K562 (cell line): ENCODE data around the gene IL1RL2. TPM values are rescaled to one million over a fixed set of nuclear protein-coding genes. Genes with fewer than 3 reads are reported as not detected.

Source experiments
- ATAC-seq: fragments of 200-7000 bp; cut with Tn5 transposase; 3 replicates; pipeline ENCODE4 v1.9.1; 2020; ENCODE audit warnings: moderate library complexity
- BruUV-seq: library from RNA; stranded (reverse); fragments of 400-500 nt; replicated peaks from 2 replicates; lab custom pipeline; 2021; lab: Mats Ljungman, UMichigan
- CTCF ChIA-PET: fragments of 300-600 bp; formaldehyde crosslinking; extraction: SDS; loops from one replicate; lab custom pipeline; 2021; ENCODE audit warnings: low intra/inter-chr PET ratio; lab: Yijun Ruan, JAX
- POLR2A ChIA-PET: fragments of 300-600, 350-650 bp; sonication (Branson Sonifier 250); formaldehyde crosslinking; extraction: SDS; loops from one replicate; lab custom pipeline; 2021; ENCODE audit warnings: antibody characterized with exemption, inconsistent platforms; lab: Yijun Ruan, JAX
- DNase-seq, 4 experiments: peaks; one replicate each; pipeline versions ENCODE4 v3.0.0 to v3.0.0-alpha.2; 2011 to 2018; ENCODE audit warnings: low spot score in 3 of 4, mixed read lengths in 3 of 4; ENCODE audit errors: extremely low read depth in 1 of 4
- FAIRE-seq: peaks from 2 replicates; lab custom pipeline; 2011; peaks lifted over from hg19 to GRCh38; lab: Jason Lieb, UNC
- H2AFZ ChIP-seq: 2 replicates; pipeline ENCODE4 v1.6.0; 2011; ENCODE audit warnings: low read depth, low read length, control low read depth, inconsistent platforms
- H3K27ac ChIP-seq: fragments of 200-600 bp; 3 replicates; pipeline ENCODE4 v1.8.0; 2011; ENCODE audit warnings: low read depth, mild to moderate bottlenecking, control low read depth, inconsistent platforms, low read length, moderate library complexity, mixed read lengths; ENCODE audit errors: extremely low read depth
- H3K27me3 ChIP-seq, 2 experiments: fragments of 300-600 bp in 1 of 2; 2 replicates in 1 of 2; 3 replicates in 1 of 2; pipeline versions ENCODE4 v1.6.0 to v1.8.0; 2011; ENCODE audit warnings: inconsistent platforms in 2 of 2, low read length in 2 of 2, mild to moderate bottlenecking in 1 of 2, mixed read lengths in 1 of 2, moderate library complexity in 1 of 2; ENCODE audit not compliant: control insufficient read depth in 2 of 2, insufficient read depth in 2 of 2
- H3K36me3 ChIP-seq: fragments of 300-600 bp; 3 replicates; pipeline ENCODE4 v1.8.0; 2011; ENCODE audit warnings: mild to moderate bottlenecking, low read length, inconsistent platforms; ENCODE audit not compliant: control insufficient read depth, insufficient read depth
- H3K4me1 ChIP-seq, 2 experiments: fragments of 200-600 bp in 1 of 2; replicated peaks in 1 of 2; 2 replicates in 1 of 2; 3 replicates in 1 of 2; pipeline versions ENCODE4 v1.5.1 to v1.8.0; 2011; ENCODE audit warnings: inconsistent platforms in 2 of 2, low read length in 2 of 2, mild to moderate bottlenecking in 1 of 2, mixed read lengths in 1 of 2, moderate library complexity in 1 of 2; ENCODE audit not compliant: control insufficient read depth in 2 of 2, insufficient read depth in 2 of 2
- H3K4me2 ChIP-seq: 2 replicates; pipeline ENCODE4 v1.6.1; 2011; ENCODE audit warnings: low read length, control low read depth, inconsistent platforms, mixed read lengths; ENCODE audit not compliant: insufficient read depth
- H3K4me3 ChIP-seq: fragments of 200-600 bp; sonication (generic), shearing (Covaris generic); 2 replicates; pipeline ENCODE4 v1.5.1; 2016; ENCODE audit warnings: control low read depth, inconsistent platforms
- H3K79me2 ChIP-seq: fragments of 200-600 bp; 3 replicates; pipeline ENCODE4 v1.8.0; 2011; ENCODE audit warnings: low read length, inconsistent platforms; ENCODE audit not compliant: control insufficient read depth, insufficient read depth
- H3K9ac ChIP-seq, 2 experiments: 2 replicates each; pipeline versions ENCODE4 v1.6.0 to v1.6.1; 2011; ENCODE audit warnings: low read depth in 2 of 2, low read length in 2 of 2, control low read depth in 1 of 2, inconsistent platforms in 1 of 2, mild to moderate bottlenecking in 1 of 2, mixed read lengths in 1 of 2; ENCODE audit not compliant: insufficient read depth in 1 of 2
- H3K9me1 ChIP-seq: one replicate; pipeline ENCODE4 v1.6.0; 2011; ENCODE audit warnings: inconsistent platforms, mild to moderate bottlenecking, low read length, moderate library complexity; ENCODE audit not compliant: control insufficient read depth, insufficient read depth
- H3K9me3 ChIP-seq: replicated peaks from 2 replicates; pipeline ENCODE4 v1.5.1; 2011; ENCODE audit warnings: low read depth, low read length, inconsistent platforms; ENCODE audit not compliant: control insufficient read depth, insufficient read depth
- H4K20me1 ChIP-seq: replicated peaks from 2 replicates; pipeline ENCODE4 v1.6.1; 2011; ENCODE audit warnings: low read length, inconsistent platforms, mixed read lengths; ENCODE audit not compliant: control insufficient read depth, insufficient read depth
- CBX1 ChIP-seq: sonication (generic); IDR thresholded peaks from 2 replicates; pipeline ENCODE4 v1.6.1; 2016; ENCODE audit warnings: antibody characterized with exemption, low read depth, mild to moderate bottlenecking
- CBX3 ChIP-seq, 2 experiments: IDR thresholded peaks; 1 replicate in 1 of 2; 2 replicates in 1 of 2; pipeline ENCODE4 v1.6.1; 2012; ENCODE audit warnings: inconsistent platforms in 2 of 2, low read length in 2 of 2, borderline replicate concordance in 1 of 2, control low read depth in 1 of 2
- MYNN ChIP-seq, 2 experiments: sonication (generic); formaldehyde crosslinking in 1 of 2; IDR thresholded peaks; 2 replicates each; pipeline versions ENCODE4 v1.5.0 to v1.6.1; 2016 to 2020; ENCODE audit warnings: antibody characterized with exemption in 1 of 2, missing genetic modification reagents in 1 of 2
- NFXL1 ChIP-seq: fragments of 450-650 bp; formaldehyde crosslinking; IDR thresholded peaks from 2 replicates; pipeline ENCODE4 v1.4.0; 2021; ENCODE audit warnings: mild to moderate bottlenecking
- PHF21A ChIP-seq: fragments of 450-650 bp; IDR thresholded peaks from 2 replicates; pipeline ENCODE4 v1.6.1; 2017; ENCODE audit warnings: low read depth, borderline replicate concordance
- RBM22 ChIP-seq: fragments of 200-400 bp; formaldehyde crosslinking; IDR thresholded peaks from 2 replicates; pipeline ENCODE4 v1.6.1; 2018; ENCODE audit warnings: low read length, low read depth; ENCODE audit not compliant: poor library complexity, severe bottlenecking
- TOE1 ChIP-seq, 2 experiments: fragments of 450-650 bp in 1 of 2; sonication (generic) in 1 of 2; formaldehyde crosslinking in 1 of 2; IDR thresholded peaks; 2 replicates each; pipeline versions ENCODE4 v1.7.1 to v1.8.0; 2016 to 2022; ENCODE audit warnings: borderline replicate concordance in 2 of 2, mild to moderate bottlenecking in 2 of 2, antibody characterized with exemption in 1 of 2, inconsistent platforms in 1 of 2, low read depth in 1 of 2, missing genetic modification reagents in 1 of 2, moderate library complexity in 1 of 2
- TRIM28 ChIP-seq: fragments of 450-650 bp; IDR thresholded peaks from 2 replicates; pipeline ENCODE4 v1.6.1; 2017
- WGBS: fragments of 100-300 bp; shearing (Covaris generic); methylation state at CpG from one replicate; pipeline ENCODE4 v1.1.6; 2016; ENCODE audit warnings: low coverage, mixed read lengths; ENCODE audit not compliant: insufficient coverage; ENCODE audit errors: missing lambda C conversion rate; 5-methylcytosine and 5-hydroxymethylcytosine counted together
- in situ Hi-C: fragments of 300-500 bp; cut with MboI; formaldehyde crosslinking; loops from 4 replicates; pipeline ENCODE4 v1.15.0; 2018; ENCODE audit warnings: inconsistent platforms, mixed read lengths
- intact Hi-C: fragments of 100-400 bp; cut with micrococcal nuclease; formaldehyde crosslinking; loops from 2 replicates; pipeline ENCODE4 v1.14.2; 2022
- polyA plus RNA-seq, 8 experiments: library from polyadenylated mRNA; depleted of rRNA in 4 of 8; stranded (reverse) in 5 of 8; unstranded in 3 of 8; fragments of >200 nt; fragmentation: Nextera tagmentation in 2 of 8; fragmentation: Illumina TruSeq in 1 of 8; extraction: Ambion mirVana in 2 of 8; extraction: Trizol in 1 of 8; gene quantifications; 2 replicates each; pipeline versions ENCODE4 v1.2.1 to v1.2.3, GENCODE V29; 2011 to 2014; ENCODE audit warnings: inconsistent platforms in 1 of 8, missing spikeins in 1 of 8
- total RNA-seq, 7 experiments: library from RNA; depleted of rRNA in 6 of 7; stranded (reverse); fragments of >200 nt in 6 of 7; fragmentation: Illumina TruSeq in 2 of 7; extraction: Trizol in 2 of 7; gene quantifications; 2 replicates each; pipeline versions ENCODE4 v1.2.1 to v1.2.3, GENCODE V29; 2011 to 2021; ENCODE audit warnings: low replicate concordance in 1 of 7
- TF ChIP-seq, protein P1 (sequence below): fragments of 250-450 bp; sonication (Bioruptor Pico); IDR thresholded peaks from 2 replicates; pipeline ENCODE4 v1.9.0; 2021; ENCODE audit warnings: mild to moderate bottlenecking
- TF ChIP-seq, protein P2 (sequence below): fragments of 450-650 bp; formaldehyde crosslinking; IDR thresholded peaks from 2 replicates; pipeline ENCODE4 v1.4.0; 2020; ENCODE audit warnings: mild to moderate bottlenecking, moderate library complexity
- TF ChIP-seq, protein P3 (sequence below): sonication (generic); formaldehyde crosslinking; IDR thresholded peaks from 2 replicates; pipeline ENCODE4 v1.8.0; 2022; ENCODE audit warnings: mild to moderate bottlenecking, missing genetic modification reagents, borderline replicate concordance
- TF ChIP-seq, protein P4 (sequence below): fragments of 250-450 bp; sonication (Bioruptor Pico); IDR thresholded peaks from 2 replicates; pipeline ENCODE4 v1.5.0; 2020; ENCODE audit warnings: mild to moderate bottlenecking, borderline replicate concordance
- TF ChIP-seq, protein P5 (sequence below): sonication (generic); formaldehyde crosslinking; IDR thresholded peaks from 2 replicates; pipeline ENCODE4 v1.8.0; 2022; ENCODE audit warnings: missing genetic modification reagents, mild to moderate bottlenecking, borderline replicate concordance

Gene IL1RL2
- total and polyA plus RNA-seq, 9 of the 15 experiments (the other 6 are each of a cell fraction or from before 2014, with no cell fraction given) = not detected

DNA sequence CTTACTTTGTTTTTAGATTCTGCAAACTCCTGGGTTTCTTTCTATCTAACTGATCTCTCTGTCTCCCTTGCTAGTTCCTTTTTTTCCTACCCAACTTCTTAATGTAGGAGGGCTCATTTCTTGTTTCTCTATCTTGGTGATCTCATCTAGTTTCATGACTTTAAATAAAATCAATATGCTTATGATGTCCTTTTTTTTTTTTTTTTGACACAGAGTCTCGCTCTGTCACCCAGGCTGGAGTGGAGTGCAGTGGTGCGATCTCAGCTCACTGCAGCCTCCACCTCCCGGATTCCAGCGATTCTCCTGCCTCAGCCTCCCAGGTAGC is 82.3 kb downstream of the IL1RL2 start:
- H3K4me3 ChIP-seq = no peak overlapping the region
- no peak for ATAC-seq
- ChIA-PET POLR2A (no interaction called here), CTCF (interaction anchor here (0.6 kb wide), 1 partner anchor 84 kb away, joined by 3 read pairs; no protein-coding TSS in a partner anchor)
- H4K20me1 ChIP-seq = no peaks in the 10 kb centered on the region
- intact Hi-C loops (no loop called here), in situ Hi-C loops (no loop called here)
- no peaks in the 10 kb centered on the region for H3K79me2 ChIP-seq
- H3K9me3 ChIP-seq = no peaks in the 10 kb centered on the region
- no peak overlapping the region for H3K4me2 ChIP-seq
- H3K27ac ChIP-seq = no peak overlapping the region
- 0% methylated on average over 2 of the region's 4 CpGs for WGBS
- peaks cover 0 to 19% of the 10 kb centered on the region in 2 experiments; a peak in 3 of 5 replicates for H3K27me3 ChIP-seq
- H3K9me1 ChIP-seq = no peaks in the 10 kb centered on the region
- FAIRE-seq = no peak
- no peak overlapping the region for H3K9ac ChIP-seq
- DNase-seq = no peak
- BruUV-seq = no TSS peak
- no peak overlapping the region for H2AFZ ChIP-seq
- TF ChIP-seq TRIM28 (no peak), CBX1 (no peak), CBX3 (IDR thresholded peaks at IDR 0.05; ENCODE audit: borderline replicate concordance in 1 of 2, low read length in 2 of 2) (no peak), TOE1 (IDR thresholded peaks at IDR 0.05; ENCODE audit: borderline replicate concordance) (no peak), TOE1 (CRISPR knock-in tag; IDR thresholded peaks at IDR 0.05; ENCODE audit: borderline replicate concordance, low read depth) (no peak), PHF21A (no peak), RBM22 (no peak), NFXL1 (CRISPR knock-in tag) (no peak), MYNN (IDR thresholded peaks at IDR 0.05) (no peak), MYNN (CRISPR knock-in tag; IDR thresholded peaks at IDR 0.05) (no peak)
- TF ChIP-seq, protein P1, sequence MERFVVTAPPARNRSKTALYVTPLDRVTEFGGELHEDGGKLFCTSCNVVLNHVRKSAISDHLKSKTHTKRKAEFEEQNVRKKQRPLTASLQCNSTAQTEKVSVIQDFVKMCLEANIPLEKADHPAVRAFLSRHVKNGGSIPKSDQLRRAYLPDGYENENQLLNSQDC = no peak
- TF ChIP-seq, protein P2, sequence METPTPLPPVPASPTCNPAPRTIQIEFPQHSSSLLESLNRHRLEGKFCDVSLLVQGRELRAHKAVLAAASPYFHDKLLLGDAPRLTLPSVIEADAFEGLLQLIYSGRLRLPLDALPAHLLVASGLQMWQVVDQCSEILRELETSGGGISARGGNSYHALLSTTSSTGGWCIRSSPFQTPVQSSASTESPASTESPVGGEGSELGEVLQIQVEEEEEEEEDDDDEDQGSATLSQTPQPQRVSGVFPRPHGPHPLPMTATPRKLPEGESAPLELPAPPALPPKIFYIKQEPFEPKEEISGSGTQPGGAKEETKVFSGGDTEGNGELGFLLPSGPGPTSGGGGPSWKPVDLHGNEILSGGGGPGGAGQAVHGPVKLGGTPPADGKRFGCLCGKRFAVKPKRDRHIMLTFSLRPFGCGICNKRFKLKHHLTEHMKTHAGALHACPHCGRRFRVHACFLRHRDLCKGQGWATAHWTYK (CRISPR knock-in tag) = no peak
- TF ChIP-seq, protein P3, sequence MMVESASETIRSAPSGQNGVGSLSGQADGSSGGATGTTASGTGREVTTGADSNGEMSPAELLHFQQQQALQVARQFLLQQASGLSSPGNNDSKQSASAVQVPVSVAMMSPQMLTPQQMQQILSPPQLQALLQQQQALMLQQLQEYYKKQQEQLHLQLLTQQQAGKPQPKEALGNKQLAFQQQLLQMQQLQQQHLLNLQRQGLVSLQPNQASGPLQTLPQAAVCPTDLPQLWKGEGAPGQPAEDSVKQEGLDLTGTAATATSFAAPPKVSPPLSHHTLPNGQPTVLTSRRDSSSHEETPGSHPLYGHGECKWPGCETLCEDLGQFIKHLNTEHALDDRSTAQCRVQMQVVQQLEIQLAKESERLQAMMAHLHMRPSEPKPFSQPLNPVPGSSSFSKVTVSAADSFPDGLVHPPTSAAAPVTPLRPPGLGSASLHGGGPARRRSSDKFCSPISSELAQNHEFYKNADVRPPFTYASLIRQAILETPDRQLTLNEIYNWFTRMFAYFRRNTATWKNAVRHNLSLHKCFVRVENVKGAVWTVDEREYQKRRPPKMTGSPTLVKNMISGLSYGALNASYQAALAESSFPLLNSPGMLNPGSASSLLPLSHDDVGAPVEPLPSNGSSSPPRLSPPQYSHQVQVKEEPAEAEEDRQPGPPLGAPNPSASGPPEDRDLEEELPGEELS (CRISPR knock-in tag) = no peak
- TF ChIP-seq, protein P4, sequence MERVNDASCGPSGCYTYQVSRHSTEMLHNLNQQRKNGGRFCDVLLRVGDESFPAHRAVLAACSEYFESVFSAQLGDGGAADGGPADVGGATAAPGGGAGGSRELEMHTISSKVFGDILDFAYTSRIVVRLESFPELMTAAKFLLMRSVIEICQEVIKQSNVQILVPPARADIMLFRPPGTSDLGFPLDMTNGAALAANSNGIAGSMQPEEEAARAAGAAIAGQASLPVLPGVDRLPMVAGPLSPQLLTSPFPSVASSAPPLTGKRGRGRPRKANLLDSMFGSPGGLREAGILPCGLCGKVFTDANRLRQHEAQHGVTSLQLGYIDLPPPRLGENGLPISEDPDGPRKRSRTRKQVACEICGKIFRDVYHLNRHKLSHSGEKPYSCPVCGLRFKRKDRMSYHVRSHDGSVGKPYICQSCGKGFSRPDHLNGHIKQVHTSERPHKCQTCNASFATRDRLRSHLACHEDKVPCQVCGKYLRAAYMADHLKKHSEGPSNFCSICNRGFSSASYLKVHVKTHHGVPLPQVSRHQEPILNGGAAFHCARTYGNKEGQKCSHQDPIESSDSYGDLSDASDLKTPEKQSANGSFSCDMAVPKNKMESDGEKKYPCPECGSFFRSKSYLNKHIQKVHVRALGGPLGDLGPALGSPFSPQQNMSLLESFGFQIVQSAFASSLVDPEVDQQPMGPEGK (CRISPR knock-in tag) = no peak
- TF ChIP-seq, protein P5, sequence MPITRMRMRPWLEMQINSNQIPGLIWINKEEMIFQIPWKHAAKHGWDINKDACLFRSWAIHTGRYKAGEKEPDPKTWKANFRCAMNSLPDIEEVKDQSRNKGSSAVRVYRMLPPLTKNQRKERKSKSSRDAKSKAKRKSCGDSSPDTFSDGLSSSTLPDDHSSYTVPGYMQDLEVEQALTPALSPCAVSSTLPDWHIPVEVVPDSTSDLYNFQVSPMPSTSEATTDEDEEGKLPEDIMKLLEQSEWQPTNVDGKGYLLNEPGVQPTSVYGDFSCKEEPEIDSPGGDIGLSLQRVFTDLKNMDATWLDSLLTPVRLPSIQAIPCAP (CRISPR knock-in tag) = no peak
- no peaks in the 10 kb centered on the region for H3K36me3 ChIP-seq
- no peaks in the 10 kb centered on the region; a peak in 1 of 5 replicates for H3K4me1 ChIP-seq
